Ovary (tissue), 3 donors: ENCODE measurements around the gene AP1S1.

Source experiments
- EP300 ChIP-seq: sonication (generic); formaldehyde crosslinking; IDR thresholded peaks from one replicate; pipeline ENCODE4 v1.6.1; 2017; ENCODE audit warnings: antibody characterized with exemption
- POLR2A ChIP-seq: fragments of 450-650 bp; IDR thresholded peaks from one replicate; pipeline ENCODE4 v1.6.1; 2017; ENCODE audit warnings: antibody characterized with exemption, mild to moderate bottlenecking, moderate library complexity
- TF ChIP-seq, protein P1 (sequence below), 3 donors: fragments of 450-650 bp in 2 of 3; fragments of 200-600 bp in 1 of 3; IDR thresholded peaks; one replicate each; pipeline versions ENCODE4 v1.5.1 to v1.8.0; 2016 to 2022; ENCODE audit warnings: antibody characterized with exemption in 3 of 3, mild to moderate bottlenecking in 1 of 3
- donor health status: DM: no; HTN: no; CAD: no.

DNA sequence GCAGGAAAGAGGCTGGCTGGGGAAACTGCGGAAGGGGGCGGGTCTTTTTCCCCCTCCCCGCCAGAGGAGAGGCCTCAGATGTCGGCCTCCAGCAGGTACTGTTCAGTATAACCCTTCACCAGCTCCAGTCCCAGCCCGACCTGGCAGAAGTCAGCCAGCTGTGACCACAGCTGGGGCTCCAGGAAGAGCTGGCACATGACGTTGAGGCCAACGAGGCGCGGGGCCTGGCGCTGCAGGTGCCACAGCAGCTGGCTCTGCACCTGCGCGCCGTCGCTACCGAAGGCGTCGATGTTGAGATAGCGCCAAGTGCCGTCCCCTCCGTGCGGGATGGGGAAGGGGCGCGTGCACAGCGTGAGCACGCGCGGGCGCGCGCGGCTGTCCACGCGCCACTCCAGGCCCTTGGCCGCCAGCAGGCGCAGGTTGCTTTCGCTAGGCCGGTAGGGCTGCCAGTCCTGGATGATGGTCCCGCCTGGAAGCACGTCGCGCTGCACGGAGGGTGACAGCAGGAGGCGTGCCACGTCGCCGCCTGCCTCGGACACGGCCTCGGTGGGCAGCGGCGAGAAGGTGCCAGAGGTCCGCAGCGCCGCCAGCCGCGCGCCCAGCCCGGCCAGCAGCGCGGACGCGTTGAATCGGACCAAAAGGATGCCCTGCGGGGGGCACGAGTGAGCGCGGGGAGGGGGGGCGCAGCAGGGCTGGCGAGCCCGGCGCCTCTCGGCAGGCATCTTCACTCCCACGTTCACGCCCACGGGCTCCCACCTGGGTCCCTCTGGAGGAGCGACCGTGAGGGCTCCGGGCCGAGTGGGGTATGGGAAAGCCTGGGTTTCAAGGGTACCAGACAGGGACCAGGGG lies 18.0 kb downstream of the AP1S1 start:
- TF ChIP-seq EP300: no peak
- TF ChIP-seq POLR2A: no peak
- TF ChIP-seq, protein P1, sequence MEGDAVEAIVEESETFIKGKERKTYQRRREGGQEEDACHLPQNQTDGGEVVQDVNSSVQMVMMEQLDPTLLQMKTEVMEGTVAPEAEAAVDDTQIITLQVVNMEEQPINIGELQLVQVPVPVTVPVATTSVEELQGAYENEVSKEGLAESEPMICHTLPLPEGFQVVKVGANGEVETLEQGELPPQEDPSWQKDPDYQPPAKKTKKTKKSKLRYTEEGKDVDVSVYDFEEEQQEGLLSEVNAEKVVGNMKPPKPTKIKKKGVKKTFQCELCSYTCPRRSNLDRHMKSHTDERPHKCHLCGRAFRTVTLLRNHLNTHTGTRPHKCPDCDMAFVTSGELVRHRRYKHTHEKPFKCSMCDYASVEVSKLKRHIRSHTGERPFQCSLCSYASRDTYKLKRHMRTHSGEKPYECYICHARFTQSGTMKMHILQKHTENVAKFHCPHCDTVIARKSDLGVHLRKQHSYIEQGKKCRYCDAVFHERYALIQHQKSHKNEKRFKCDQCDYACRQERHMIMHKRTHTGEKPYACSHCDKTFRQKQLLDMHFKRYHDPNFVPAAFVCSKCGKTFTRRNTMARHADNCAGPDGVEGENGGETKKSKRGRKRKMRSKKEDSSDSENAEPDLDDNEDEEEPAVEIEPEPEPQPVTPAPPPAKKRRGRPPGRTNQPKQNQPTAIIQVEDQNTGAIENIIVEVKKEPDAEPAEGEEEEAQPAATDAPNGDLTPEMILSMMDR (IDR thresholded peaks at IDR 0.05): no peak
